ENCODE data around the gene PCDHGC4.

PCDHGC4 gene

DNA sequence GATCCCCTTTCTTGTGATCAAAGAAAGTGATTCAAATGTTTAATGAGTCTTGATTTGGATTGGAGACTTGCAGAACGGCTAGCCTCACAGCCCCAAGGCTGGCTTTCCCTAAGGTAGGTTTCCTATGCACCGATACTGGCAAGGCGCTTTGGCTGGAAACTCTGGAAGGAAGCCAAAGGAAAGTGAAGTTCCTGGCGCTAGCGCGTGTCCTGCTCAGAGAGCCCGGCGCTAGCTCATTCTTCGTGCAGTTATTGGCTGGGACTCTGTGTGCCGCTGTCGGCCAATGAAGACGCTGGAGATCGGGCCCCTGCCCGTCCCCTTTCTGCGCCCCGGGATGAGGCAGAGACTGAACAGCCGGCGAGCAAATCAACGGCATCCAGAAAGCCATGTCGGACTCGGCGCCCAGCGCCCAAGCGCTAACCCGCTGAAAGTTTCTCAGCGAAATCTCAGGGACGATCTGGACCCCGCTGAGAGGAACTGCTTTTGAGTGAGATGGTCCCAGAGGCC is 9.2 kb upstream of the PCDHGC4 start, which contains the start of gene PCDHGC3:
Gene PCDHGC3, plus strand, starts transcription at position 342 of the 507 bp plus-strand sequence. Its CDS starts 151 bp downstream, at position 493.
- TF ChIP-seq CTCF (IDR thresholded peaks at IDR 0.05; ENCODE audit: borderline replicate concordance, insufficient read depth, low read depth, low read length) = peak; percentile 44
- peak within 1 kb of the TSS; percentile 73 for H3K4me3 ChIP-seq (ENCODE audit: low read depth, low read length)

DNA sequence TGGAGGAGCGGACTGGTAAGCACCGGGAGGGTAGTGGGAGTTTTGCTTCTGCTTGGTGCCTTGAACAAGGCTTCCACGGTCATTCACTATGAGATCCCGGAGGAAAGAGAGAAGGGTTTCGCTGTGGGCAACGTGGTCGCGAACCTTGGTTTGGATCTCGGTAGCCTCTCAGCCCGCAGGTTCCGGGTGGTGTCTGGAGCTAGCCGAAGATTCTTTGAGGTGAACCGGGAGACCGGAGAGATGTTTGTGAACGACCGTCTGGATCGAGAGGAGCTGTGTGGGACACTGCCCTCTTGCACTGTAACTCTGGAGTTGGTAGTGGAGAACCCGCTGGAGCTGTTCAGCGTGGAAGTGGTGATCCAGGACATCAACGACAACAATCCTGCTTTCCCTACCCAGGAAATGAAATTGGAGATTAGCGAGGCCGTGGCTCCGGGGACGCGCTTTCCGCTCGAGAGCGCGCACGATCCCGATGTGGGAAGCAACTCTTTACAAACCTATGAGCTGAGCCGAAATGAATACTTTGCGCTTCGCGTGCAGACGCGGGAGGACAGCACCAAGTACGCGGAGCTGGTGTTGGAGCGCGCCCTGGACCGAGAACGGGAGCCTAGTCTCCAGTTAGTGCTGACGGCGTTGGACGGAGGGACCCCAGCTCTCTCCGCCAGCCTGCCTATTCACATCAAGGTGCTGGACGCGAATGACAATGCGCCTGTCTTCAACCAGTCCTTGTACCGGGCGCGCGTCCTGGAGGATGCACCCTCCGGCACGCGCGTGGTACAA is 8.5 kb upstream of the PCDHGC4 start:
- TF ChIP-seq CTCF (IDR thresholded peaks at IDR 0.05; ENCODE audit: borderline replicate concordance, insufficient read depth, low read depth, low read length) = no peak
- peak overlapping the region; percentile 73 for H3K4me3 ChIP-seq (ENCODE audit: low read depth, low read length)

DNA sequence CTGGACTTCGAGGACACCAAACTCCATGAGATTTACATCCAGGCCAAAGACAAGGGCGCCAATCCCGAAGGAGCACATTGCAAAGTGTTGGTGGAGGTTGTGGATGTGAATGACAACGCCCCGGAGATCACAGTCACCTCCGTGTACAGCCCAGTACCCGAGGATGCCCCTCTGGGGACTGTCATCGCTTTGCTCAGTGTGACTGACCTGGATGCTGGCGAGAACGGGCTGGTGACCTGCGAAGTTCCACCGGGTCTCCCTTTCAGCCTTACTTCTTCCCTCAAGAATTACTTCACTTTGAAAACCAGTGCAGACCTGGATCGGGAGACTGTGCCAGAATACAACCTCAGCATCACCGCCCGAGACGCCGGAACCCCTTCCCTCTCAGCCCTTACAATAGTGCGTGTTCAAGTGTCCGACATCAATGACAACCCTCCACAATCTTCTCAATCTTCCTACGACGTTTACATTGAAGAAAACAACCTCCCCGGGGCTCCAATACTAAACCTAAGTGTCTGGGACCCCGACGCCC is 7.7 kb upstream of the PCDHGC4 start:
- TF ChIP-seq CTCF (IDR thresholded peaks at IDR 0.05; ENCODE audit: borderline replicate concordance, insufficient read depth, low read depth, low read length) = no peak
- peak overlapping the region; percentile 73 for H3K4me3 ChIP-seq (ENCODE audit: low read depth, low read length)

GRCh38 chr5:141477815-141478214 is 7.0 kb upstream of the PCDHGC4 start:
- H3K4me3 ChIP-seq (ENCODE audit: low read depth, low read length) = peak overlapping the region; percentile 73
- TF ChIP-seq CTCF (IDR thresholded peaks at IDR 0.05; ENCODE audit: borderline replicate concordance, insufficient read depth, low read depth, low read length) = no peak

GRCh38 chr5:141478321-141478945 is 6.4 kb upstream of the PCDHGC4 start:
- peak overlapping the region; percentile 11 for H3K4me3 ChIP-seq (ENCODE audit: low read depth, low read length)
- TF ChIP-seq CTCF (IDR thresholded peaks at IDR 0.05; ENCODE audit: borderline replicate concordance, insufficient read depth, low read depth, low read length) = peak; percentile 34; the same call in 1 of the 2 replicates

DNA sequence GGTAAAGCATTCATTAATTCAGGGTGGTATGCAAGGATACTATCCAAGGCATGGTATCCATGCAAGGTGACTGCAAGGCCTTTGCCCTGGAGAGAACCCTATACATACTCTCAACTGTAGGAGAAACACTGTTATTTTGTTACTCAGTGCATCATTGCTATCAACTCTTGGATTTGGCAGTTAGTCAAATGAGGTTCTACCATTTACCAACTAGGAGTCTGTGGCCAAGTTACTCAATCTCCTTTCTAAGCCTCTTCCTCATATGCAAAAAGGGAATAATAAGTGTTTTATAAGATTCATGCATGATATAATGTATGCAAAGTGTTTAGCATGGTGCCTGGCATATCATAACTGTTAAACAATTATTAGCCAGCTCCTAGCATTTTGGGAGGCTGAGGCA is 5.1 kb upstream of the PCDHGC4 start:
- no peak overlapping the region for H3K4me3 ChIP-seq (ENCODE audit: low read depth, low read length)

More for the DNA sequence above, 5.1 kb upstream of the PCDHGC4 start:
- TF ChIP-seq CTCF (IDR thresholded peaks at IDR 0.05; ENCODE audit: borderline replicate concordance, insufficient read depth, low read depth, low read length) = no peak
